ENCODE data around the gene HNRNPA0.

The HNRNPA0 gene

DNA sequence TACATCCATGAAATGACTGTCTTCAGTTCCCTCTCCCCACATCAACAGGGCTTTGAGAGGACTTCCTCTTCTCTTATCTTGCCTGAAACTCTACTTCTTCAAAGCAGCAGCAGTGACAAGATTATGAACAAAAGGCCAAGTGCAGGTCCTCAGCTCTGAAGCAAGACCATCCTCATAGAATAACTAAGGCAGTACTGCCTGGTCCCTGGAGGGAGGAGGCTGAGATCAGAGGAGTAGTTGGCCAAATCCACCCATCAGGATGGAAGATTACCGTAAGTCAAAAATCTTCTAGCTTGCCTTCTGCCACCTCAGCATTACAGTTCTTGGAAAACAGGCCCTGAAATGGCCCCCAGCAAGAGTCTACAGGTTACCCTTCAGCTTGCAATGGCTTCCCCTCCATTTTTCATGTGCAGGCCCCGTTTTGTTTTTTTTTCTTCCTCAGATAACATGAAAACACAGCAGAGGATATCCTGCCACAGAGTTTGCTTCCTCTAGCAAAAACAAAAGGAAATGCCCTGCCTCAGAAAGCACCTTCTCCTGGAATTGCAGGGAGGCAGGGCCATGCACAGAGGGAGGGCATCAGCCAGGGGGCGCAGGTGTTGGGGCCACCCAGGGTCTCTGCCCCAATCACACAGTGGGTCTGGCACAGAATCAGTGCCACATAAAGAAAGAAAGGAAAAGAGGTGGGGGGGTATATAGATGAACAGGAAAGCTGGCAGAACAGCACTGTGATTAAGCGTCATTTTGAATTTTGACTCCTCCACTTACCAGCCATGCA lies 58.3 kb downstream of the HNRNPA0 start:
- Mint-ChIP-seq H3K27ac (peak overlapping the region; percentile 90), H3K4me1 (ENCODE audit: low read depth) (peaks cover 21% of the 10 kb centered on the region), H3K4me3 (peak overlapping the region; percentile 55), H3K27me3 (ENCODE audit: low read depth) (no peaks in the 10 kb centered on the region), H3K36me3 (ENCODE audit: low read depth) (peaks cover 11% of the 10 kb centered on the region), H3K9me3 (peaks cover 5% of the 10 kb centered on the region)
